ENCODE data around the gene P2RY6.
"Not testable (repeated sequence)": the region's sequence is repeated elsewhere in the genome, so short reads cannot be mapped to it uniquely, and the experiment has no call there.

P2RY6 gene

DNA sequence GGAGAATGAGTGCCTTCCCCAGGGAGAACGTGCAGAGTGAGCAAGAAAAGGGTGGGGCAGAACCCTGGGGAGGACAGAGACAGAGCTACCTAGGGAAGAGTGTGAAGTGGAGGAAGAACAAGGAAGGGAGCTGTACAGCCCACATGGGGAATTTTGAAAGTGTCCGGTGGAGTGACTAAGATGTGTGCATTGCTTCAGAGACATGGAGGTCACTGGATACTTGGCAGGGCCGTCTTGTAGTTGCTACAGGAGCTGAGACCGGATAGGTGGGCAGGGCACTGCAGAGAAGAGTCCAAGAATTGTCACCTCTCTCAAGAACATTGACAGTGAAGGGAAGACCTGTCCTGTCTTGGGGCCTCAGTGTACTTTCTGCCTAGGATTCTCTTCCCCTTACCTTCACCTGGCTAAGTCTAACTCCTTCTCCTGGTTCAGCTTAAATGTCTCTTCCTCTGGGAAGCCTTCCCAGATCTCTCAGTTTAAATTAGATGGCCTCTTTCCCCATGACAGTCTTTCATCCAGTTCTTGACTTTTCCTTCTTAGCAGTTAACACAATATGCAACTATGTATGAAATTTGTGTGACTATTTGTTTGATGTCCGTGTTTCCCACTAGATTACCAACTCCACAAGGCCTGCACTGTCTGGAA lies 9.2 kb upstream of the P2RY6 start:
- no peak for DNase-seq

GRCh38 chr11:73263640-73264039 lies 8.5 kb upstream of the P2RY6 start:
- DNase-seq = no peak

GRCh38 chr11:73265278-73265810 lies 6.8 kb upstream of the P2RY6 start:
- DNase-seq = no peak

DNA sequence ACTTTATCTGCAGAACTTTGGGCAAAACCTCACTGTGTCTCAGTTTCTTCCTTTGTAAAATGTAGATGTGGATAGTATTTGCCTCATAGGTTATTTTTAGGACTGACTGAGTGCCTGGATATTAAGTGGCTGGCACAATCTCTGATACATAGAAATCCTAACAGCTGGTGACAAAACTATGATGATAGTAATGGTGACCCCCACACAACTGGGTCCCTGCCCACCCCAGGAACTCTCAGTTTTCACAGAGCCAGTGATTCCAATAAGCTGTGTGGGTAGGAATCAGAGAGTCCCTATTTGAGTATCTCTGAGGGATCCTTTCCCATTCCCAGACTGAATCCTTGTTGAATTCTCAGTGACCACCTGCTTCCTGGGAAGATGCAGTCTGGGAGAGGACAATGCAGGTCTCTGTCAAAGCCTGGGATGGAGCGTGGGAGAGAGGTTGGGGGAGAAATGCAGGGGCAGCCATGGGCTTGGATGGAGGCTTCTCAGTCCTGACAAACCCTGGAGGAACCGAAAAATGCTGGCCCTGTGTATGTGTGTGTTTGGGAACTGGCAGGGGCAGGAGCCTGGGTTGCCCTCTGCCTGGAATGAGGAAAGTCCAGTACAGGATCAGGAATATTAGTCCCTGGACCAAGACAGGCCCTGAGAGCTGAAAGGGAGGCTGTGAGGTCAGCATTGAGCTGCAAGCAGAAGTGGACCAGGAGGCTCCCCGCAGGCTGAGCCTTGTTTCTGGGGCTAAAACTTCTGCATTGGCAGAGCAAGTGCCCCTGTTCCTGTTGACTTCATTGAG lies 6.1 kb upstream of the P2RY6 start:
- no peak for DNase-seq

- no peak for DNase-seq
Observed at GRCh38 chr11:73266646-73267020, 5.5 kb upstream of the P2RY6 start.

GRCh38 chr11:73267122-73267846 lies 4.9 kb upstream of the P2RY6 start:
- no peak for DNase-seq

GRCh38 chr11:73267906-73268540 lies 4.1 kb upstream of the P2RY6 start:
- no peak for DNase-seq

DNA sequence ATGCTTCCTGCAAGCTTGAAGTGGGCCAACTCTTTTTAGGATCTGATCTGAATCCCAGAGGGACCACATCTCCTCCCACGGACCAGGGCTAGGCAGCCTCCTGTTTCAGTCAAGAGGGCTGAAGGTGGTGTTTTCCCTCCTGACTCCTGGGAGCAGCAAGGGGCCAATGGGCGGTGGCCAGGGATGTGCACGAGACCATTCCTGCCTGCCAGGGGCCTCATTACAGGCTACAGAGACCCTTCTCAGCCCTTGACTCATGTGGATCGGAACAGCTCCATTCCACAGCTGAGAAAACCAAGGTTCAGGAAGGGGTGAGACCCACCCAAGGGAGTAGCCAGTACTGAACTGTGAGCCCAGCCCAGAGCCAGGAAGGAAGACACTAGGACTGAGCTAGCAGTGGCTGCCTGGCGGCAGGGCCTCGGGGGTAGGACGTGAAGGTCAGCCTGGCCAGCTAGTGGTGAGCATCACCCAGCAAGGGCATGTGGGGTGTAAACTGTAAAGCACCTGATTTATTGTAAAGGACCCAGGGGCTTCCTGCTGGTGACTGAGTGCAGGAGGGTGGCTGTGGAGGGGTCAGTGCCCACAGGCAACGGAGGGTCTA lies 3.4 kb upstream of the P2RY6 start:
- DNase-seq = no peak

- peak; percentile 56 for DNase-seq
Observed at GRCh38 chr11:73269459-73270015, 2.6 kb upstream of the P2RY6 start.

- DNase-seq = no peak
Observed at GRCh38 chr11:73270016-73270854, 1.9 kb upstream of the P2RY6 start.

GRCh38 chr11:73270855-73271477 lies 1.2 kb upstream of the P2RY6 start:
- no peak for DNase-seq

DNA sequence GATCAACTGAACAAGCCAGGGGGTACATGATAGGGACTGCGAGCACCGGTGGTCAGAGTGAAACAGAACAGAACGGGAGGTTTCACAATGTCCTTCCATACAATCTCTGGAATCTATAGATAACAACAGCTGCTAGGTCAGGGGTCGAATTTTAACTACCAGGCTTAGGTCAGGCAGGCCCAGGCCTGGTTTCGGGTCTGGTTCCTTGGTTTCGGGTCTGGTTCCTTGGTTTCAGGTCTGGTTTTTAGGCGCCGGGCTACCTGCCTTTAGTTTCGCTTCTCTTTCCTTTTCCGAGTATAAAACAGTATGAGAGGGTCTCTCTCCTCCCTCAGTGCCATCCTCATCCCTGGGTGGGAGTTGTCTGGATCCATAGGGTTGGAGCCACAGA lies 666 bp upstream of the P2RY6 start:
- not testable (repeated sequence) for DNase-seq

DNA sequence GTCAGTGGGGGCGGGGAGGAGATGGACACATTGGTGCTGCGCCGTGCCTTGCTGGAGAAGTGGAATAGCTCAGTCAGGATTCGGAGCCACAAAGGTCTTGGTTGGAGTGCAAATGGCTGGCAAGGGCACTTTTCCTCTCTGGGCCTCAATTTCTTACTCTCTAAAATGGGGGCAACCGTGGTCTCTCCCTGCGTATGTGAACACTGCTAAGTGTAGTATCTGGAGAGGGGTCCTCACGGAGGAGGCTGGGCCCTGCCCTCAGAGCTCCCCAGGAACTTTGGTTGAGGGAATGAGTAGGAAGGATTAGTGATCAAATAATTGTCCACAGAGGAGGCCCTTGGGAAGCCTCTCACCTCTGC lies 521 bp downstream of the P2RY6 start:
- no peak for DNase-seq

DNA sequence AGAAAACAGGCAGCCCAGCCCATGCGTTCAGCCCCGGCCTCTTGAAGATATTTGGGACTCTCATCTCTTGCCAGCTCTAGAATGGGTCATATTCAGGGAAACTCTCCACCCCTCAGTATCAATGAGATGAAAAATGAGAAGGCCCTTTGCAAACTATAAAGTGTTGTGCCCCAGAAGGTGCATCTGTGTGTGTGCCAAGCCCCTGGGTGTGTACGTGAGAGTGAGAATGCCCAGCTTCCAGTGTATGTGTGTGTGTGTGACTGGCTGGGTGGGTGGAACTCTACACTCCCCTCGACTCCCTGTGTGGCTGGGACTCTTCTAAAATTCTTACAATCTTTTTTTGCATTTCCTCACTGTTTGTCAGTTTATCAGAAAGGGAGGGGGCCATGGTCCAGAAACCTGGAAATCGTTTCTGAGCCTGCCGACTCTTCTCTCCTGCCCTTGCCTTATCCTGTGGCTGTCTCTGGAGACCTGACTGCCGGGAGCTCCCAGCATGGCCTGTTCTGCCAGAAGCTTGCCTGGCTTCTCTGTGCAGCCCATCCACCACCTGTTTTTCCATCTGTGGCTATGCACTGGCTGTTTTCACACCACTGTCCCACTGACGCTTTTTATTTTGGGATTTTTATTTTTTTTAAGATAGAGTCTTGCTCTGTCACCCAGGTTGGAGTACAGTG lies 1.2 kb downstream of the P2RY6 start:
- DNase-seq = no peak

- not testable (repeated sequence) for DNase-seq
Observed at GRCh38 chr11:73274191-73274590, 2.1 kb downstream of the P2RY6 start.

GRCh38 chr11:73274722-73275380 lies 2.7 kb downstream of the P2RY6 start:
- no peak for DNase-seq

GRCh38 chr11:73275381-73275750 lies 3.2 kb downstream of the P2RY6 start:
- DNase-seq = no peak

GRCh38 chr11:73277467-73277866 lies 5.3 kb downstream of the P2RY6 start:
- no peak for DNase-seq

DNA sequence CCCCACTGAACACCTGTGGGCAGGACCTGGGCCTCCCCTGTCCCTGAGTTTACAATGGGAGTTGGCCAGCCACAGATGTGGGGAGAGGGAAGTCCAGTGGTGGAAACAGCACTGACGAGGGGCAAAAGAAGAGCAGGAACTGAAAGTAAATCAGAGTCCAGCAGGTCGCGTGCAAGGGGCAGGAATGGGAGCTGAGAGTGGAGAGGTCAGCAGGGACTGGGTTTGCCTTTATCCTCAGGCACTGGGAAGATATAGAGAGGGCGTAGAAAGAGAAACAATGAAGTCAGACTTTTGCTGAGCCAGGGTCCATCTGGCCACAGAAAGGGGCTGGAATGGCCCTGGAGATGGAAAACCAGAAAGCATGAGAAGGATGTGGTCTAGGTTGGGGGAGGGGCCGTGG lies 8.5 kb downstream of the P2RY6 start:
- DNase-seq = no peak

DNA sequence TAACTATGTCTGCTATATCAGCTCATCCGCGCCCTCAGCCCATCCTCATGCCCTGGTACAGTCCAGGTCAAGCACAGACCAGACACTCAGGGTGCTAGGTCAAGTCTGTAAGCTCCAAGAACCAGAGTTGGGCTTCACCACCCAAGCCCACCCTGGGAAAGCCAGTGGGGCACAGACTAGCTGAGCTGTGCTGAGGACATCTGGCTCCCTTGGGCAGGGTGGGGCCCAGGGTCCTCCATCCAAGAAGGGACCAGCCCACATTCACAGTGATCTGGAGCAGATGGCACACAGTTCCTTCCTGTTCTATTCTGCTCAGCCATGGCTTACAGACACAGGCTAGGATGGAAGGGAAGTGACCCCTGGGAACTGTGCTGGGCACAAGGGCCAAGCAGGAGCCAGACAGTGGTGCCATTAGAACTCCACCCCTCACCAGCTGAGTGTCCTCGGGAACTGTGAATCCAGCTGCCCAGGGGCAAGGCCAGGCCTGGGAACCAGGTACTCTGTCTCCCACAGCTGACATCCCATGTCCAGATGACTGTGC lies 9.1 kb downstream of the P2RY6 start:
- DNase-seq = no peak

Measured in NCI-H510A (cell line).